Caco-2 (cell line): Measurements from ENCODE around the gene ATP8A1. TPM values are rescaled to one million over a fixed set of nuclear protein-coding genes. Genes with fewer than 3 reads are reported as not detected.

Experiments
- BruUV-seq: library from RNA; stranded (reverse); fragments of 400-500 nt; replicated peaks from 2 replicates; lab custom pipeline; 2021; lab: Mats Ljungman, UMichigan
- CTCF ChIA-PET: fragments of 300-600 bp; sonication (Branson Sonifier 250); formaldehyde crosslinking; loops from one replicate; lab custom pipeline; 2022; ENCODE audit warnings: antibody characterized with exemption; lab: Charles Lee
- POLR2A ChIA-PET: fragments of 300-600 bp; sonication (Branson Sonifier 250); formaldehyde crosslinking; loops from one replicate; lab custom pipeline; 2022; ENCODE audit warnings: antibody characterized with exemption; lab: Charles Lee
- DNase-seq, 2 experiments: peaks; one replicate each; pipeline versions ENCODE4 v3.0.0 to v3.0.0-alpha.2; 2020 to 2022
- H3K27me3 ChIP-seq: replicated peaks from 2 replicates; pipeline ENCODE4 v1.6.0; 2011; ENCODE audit warnings: low read length; ENCODE audit not compliant: control insufficient read depth, insufficient read depth
- H3K36me3 ChIP-seq: 2 replicates; pipeline ENCODE4 v1.5.1; 2011; ENCODE audit warnings: low read length; ENCODE audit not compliant: control insufficient read depth, insufficient read depth
- H3K4me1 ChIP-seq: fragments of 250-450 bp; sonication (Bioruptor Pico); 2 replicates; pipeline ENCODE4 v1.5.1; 2020; ENCODE audit warnings: mild to moderate bottlenecking
- H3K4me3 ChIP-seq: 2 replicates; pipeline ENCODE4 v1.5.1; 2011; ENCODE audit warnings: low read depth, mild to moderate bottlenecking, control low read depth, low read length
- H3K9me3 ChIP-seq: fragments of 250-450 bp; sonication (Bioruptor Pico); 2 replicates; pipeline ENCODE4 v1.5.1; 2020; ENCODE audit warnings: mild to moderate bottlenecking, moderate library complexity
- H3K27ac Mint-ChIP-seq: one replicate; pipeline ENCODE4 v1.8.0; 2022; ENCODE audit warnings: mixed read lengths; ENCODE audit not compliant: unreplicated experiment
- H3K27me3 Mint-ChIP-seq: one replicate; pipeline ENCODE4 v1.8.0; 2022; ENCODE audit warnings: mixed read lengths; ENCODE audit not compliant: insufficient read depth, unreplicated experiment
- H3K36me3 Mint-ChIP-seq: one replicate; pipeline ENCODE4 v1.8.0; 2022; ENCODE audit warnings: mild to moderate bottlenecking, mixed read lengths; ENCODE audit not compliant: insufficient read depth, unreplicated experiment
- H3K4me1 Mint-ChIP-seq: one replicate; pipeline ENCODE4 v1.8.0; 2022; ENCODE audit warnings: low read depth, mixed read lengths; ENCODE audit not compliant: unreplicated experiment
- H3K4me3 Mint-ChIP-seq: one replicate; pipeline ENCODE4 v1.8.0; 2022; ENCODE audit warnings: mild to moderate bottlenecking, moderate library complexity, mixed read lengths; ENCODE audit not compliant: unreplicated experiment
- H3K9me3 Mint-ChIP-seq: one replicate; pipeline ENCODE4 v1.8.0; 2022; ENCODE audit warnings: mixed read lengths; ENCODE audit not compliant: unreplicated experiment
- intact Hi-C: fragments of 100-400 bp; cut with micrococcal nuclease; formaldehyde crosslinking; loops from one replicate; pipeline ENCODE4 v1.10.0; 2022; ENCODE audit not compliant: unreplicated experiment
- total RNA-seq: library from RNA; stranded (reverse); gene quantifications from 2 replicates; pipeline ENCODE4 v1.2.3, GENCODE V29; 2022
- TF ChIP-seq, protein P1 (sequence below), 2 experiments: fragments of 200-600 bp in 1 of 2; IDR thresholded peaks; 1 replicate in 1 of 2; 2 replicates in 1 of 2; pipeline versions ENCODE4 v1.5.1 to v1.8.0; 2011 to 2022; ENCODE audit warnings: antibody characterized with exemption in 1 of 2, control low read depth in 1 of 2, inconsistent platforms in 1 of 2, low read depth in 1 of 2, low read length in 1 of 2, mild to moderate bottlenecking in 1 of 2, moderate library complexity in 1 of 2; ENCODE audit not compliant: insufficient read depth in 1 of 2, severe bottlenecking in 1 of 2, unreplicated experiment in 1 of 2

The ATP8A1 gene
- total RNA-seq, 1 experiment from 2014 or later, result 9.3 TPM

DNA sequence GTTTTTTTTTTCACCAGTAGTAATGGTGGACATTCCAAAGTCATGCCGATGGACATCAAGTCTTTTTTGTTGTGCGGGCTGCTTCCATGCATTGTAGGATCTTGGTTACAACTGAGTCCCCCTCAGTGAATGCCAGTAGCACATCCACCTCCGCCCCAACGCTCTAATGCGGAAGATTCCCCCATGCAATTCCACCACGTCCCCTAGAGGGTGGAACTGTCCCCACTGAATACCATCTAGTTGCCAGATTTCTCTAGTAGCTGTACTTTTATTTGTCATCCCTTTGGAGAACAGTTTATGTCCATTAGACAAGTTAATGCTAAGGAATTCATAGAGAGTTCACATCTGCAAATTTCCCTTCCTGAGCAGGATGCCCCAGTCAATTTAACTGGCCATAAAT lies 252.9 kb downstream of the ATP8A1 start:
- Mint-ChIP-seq H3K27ac (no peak overlapping the region), H3K4me1 (no peaks in the 10 kb centered on the region), H3K4me3 (no peak overlapping the region), H3K27me3 (peaks cover 25% of the 10 kb centered on the region), H3K9me3 (no peaks in the 10 kb centered on the region), H3K36me3 (no peaks in the 10 kb centered on the region)
- Histone ChIP-seq H3K4me1 (no peaks in the 10 kb centered on the region), H3K27me3 (0 out of 2 replicates have a peak, but pooled peaks cover 1% of the 10 kb centered on the region), H3K9me3 (no peaks in the 10 kb centered on the region), H3K4me3 (no peak overlapping the region), H3K36me3 (no peaks in the 10 kb centered on the region)
- DNase-seq, result no peak
- TF ChIP-seq, protein P1, sequence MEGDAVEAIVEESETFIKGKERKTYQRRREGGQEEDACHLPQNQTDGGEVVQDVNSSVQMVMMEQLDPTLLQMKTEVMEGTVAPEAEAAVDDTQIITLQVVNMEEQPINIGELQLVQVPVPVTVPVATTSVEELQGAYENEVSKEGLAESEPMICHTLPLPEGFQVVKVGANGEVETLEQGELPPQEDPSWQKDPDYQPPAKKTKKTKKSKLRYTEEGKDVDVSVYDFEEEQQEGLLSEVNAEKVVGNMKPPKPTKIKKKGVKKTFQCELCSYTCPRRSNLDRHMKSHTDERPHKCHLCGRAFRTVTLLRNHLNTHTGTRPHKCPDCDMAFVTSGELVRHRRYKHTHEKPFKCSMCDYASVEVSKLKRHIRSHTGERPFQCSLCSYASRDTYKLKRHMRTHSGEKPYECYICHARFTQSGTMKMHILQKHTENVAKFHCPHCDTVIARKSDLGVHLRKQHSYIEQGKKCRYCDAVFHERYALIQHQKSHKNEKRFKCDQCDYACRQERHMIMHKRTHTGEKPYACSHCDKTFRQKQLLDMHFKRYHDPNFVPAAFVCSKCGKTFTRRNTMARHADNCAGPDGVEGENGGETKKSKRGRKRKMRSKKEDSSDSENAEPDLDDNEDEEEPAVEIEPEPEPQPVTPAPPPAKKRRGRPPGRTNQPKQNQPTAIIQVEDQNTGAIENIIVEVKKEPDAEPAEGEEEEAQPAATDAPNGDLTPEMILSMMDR (IDR thresholded peaks at IDR 0.05; ENCODE audit: insufficient read depth in 1 of 2, low read depth in 1 of 2, low read length in 1 of 2, severe bottlenecking in 1 of 2, unreplicated experiment in 1 of 2), result peak; percentile 13 to 29
- BruUV-seq, result no TSS peak
- CTCF ChIA-PET, result no interaction called here
- POLR2A ChIA-PET, result no interaction called here
- intact Hi-C loops, result loop anchor here (5.0 kb wide), 1 partner anchor 58 kb away; no protein-coding TSS in a partner anchor

DNA sequence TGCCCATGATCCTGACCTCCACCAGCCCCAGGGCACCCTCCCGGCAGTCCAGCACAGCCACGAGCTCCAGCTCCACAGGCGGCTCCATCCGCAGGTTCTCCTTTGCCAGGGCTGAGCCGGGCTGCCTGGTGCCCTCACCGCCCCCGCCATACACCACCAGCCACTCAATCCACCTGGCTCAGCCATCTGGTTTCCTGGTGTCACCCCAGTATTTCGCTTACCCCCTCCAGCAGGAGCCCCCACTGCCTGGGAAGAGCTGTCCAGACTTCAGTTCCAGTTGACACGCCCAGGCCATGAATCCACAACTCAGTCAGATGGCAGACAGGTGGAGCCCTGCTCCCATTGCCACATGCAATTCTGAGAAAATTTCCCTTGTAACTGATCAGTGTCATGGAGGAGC lies 255.7 kb downstream of the ATP8A1 start:
- BruUV-seq, result no TSS peak
- H3K9me3 ChIP-seq, result no peaks in the 10 kb centered on the region
- H3K4me1 ChIP-seq, result no peaks in the 10 kb centered on the region
- CTCF ChIA-PET, result interaction anchor here (1.5 kb wide), 1 partner anchor 119 kb away, joined by 18 read pairs; no protein-coding TSS in a partner anchor
- no peak overlapping the region for H3K4me3 ChIP-seq
- Mint-ChIP-seq H3K36me3 (no peaks in the 10 kb centered on the region), H3K27me3 (peaks cover 36% of the 10 kb centered on the region), H3K9me3 (no peaks in the 10 kb centered on the region), H3K27ac (no peak overlapping the region), H3K4me1 (no peaks in the 10 kb centered on the region), H3K4me3 (no peak overlapping the region)
- H3K36me3 ChIP-seq, result no peaks in the 10 kb centered on the region
- peak in 1 of 2 experiments; percentile 39 for DNase-seq
- POLR2A ChIA-PET, result no interaction called here
- TF ChIP-seq, protein P1 (IDR thresholded peaks at IDR 0.05; ENCODE audit: insufficient read depth in 1 of 2, low read depth in 1 of 2, low read length in 1 of 2, severe bottlenecking in 1 of 2, unreplicated experiment in 1 of 2), result peak; percentile 10 to 57
- H3K27me3 ChIP-seq, result peaks cover 3% of the 10 kb centered on the region; the same call in 1 of the 2 replicates
- intact Hi-C loops, result loop anchor here (1.0 to 5.0 kb wide), 3 partner anchors 61 to 119 kb away; no protein-coding TSS in a partner anchor

DNA sequence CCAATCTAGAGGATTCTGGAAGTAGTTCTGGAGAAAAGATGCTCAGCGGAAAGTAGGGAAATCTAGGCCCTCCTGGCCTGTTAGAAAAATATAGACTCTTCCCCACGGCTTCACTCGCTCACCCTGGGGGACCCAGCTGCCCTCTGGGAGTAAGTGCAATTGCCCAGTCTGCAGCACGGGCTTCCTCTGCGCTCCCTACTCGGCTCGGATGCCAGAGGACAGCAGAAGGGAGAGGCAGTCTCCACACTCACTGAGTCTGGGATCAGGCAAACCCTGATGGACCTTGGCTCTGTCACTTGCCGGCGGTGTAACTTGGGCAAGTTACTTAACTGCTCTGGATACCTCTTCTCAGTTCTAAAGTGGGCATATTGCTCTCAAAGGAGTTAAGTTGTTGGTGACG lies 257.5 kb downstream of the ATP8A1 start:
- no peak for DNase-seq
- H3K36me3 ChIP-seq, result no peaks in the 10 kb centered on the region
- H3K4me1 ChIP-seq, result no peaks in the 10 kb centered on the region
- no TSS peak for BruUV-seq
- Mint-ChIP-seq H3K36me3 (no peaks in the 10 kb centered on the region), H3K4me3 (no peak overlapping the region), H3K27ac (no peak overlapping the region), H3K27me3 (peaks cover 36% of the 10 kb centered on the region), H3K9me3 (no peaks in the 10 kb centered on the region), H3K4me1 (no peaks in the 10 kb centered on the region)
- POLR2A ChIA-PET, result no interaction called here
- no peaks in the 10 kb centered on the region for H3K9me3 ChIP-seq
- intact Hi-C loops, result loop anchor here (5.0 kb wide), 1 partner anchor 103 kb away; no protein-coding TSS in a partner anchor
- CTCF ChIA-PET, result interaction anchor here (1.0 kb wide), 1 partner anchor 120 kb away, joined by 4 read pairs; no protein-coding TSS in a partner anchor
- peaks cover 3% of the 10 kb centered on the region; the same call in 1 of the 2 replicates for H3K27me3 ChIP-seq
- TF ChIP-seq, protein P1 (IDR thresholded peaks at IDR 0.05; ENCODE audit: insufficient read depth in 1 of 2, low read depth in 1 of 2, low read length in 1 of 2, severe bottlenecking in 1 of 2, unreplicated experiment in 1 of 2), result no peak
- H3K4me3 ChIP-seq, result no peak overlapping the region
